Colonic mucosa (tissue), 4 donors: Measurements from ENCODE around the gene SYNDIG1. TPM values are rescaled to one million over a fixed set of nuclear protein-coding genes. Genes with fewer than 3 reads are reported as not detected.

Source experiments
- DNase-seq: peaks from one replicate; pipeline ENCODE4 v3.0.0-alpha.2; 2020
- H3K27ac ChIP-seq: fragments of 200-600 bp; one replicate; pipeline ENCODE4 v1.8.0; 2021
- H3K27me3 ChIP-seq: fragments of 200-600 bp; one replicate; pipeline ENCODE4 v1.8.0; 2021
- H3K36me3 ChIP-seq: fragments of 200-600 bp; one replicate; pipeline ENCODE4 v1.8.0; 2021
- H3K4me1 ChIP-seq: fragments of 200-600 bp; one replicate; pipeline ENCODE4 v1.8.0; 2021; ENCODE audit warnings: mild to moderate bottlenecking
- H3K4me3 ChIP-seq: fragments of 200-600 bp; one replicate; pipeline ENCODE4 v1.8.0; 2021
- H3K9ac ChIP-seq, 2 donors: one replicate each; pipeline ENCODE4 v1.7.0; 2013; ENCODE audit warnings: control low read depth in 2 of 2, low read depth in 2 of 2, low read length in 2 of 2
- H3K9me3 ChIP-seq: fragments of 200-600 bp; one replicate; pipeline ENCODE4 v1.8.0; 2021
- intact Hi-C: fragments of 100-400 bp; cut with DNase I; formaldehyde crosslinking; loops from one replicate; pipeline ENCODE4 v1.14.1; 2022
- total RNA-seq, 2 donors: library from RNA; stranded (reverse); fragmentation: NEBNext Ultra II Directional in 1 of 2; extraction: Animal tissue kit (Norgen Biotek cat#: 25700) in 1 of 2; gene quantifications; one replicate each; pipeline ENCODE4 v1.2.1, GENCODE V29; 2021
- TF ChIP-seq, protein P1 (sequence below): fragments of 200-600 bp; IDR thresholded peaks from one replicate; pipeline ENCODE4 v1.8.0; 2022; ENCODE audit warnings: antibody characterized with exemption, mild to moderate bottlenecking
- donor health status: healthy.
- donor health status: DM: no; HTN: no; CAD: no.
- donor health status: DM: no; HTN: no; CAD: no.

The SYNDIG1 gene
- total RNA-seq, 2 donors from 2014 or later = 0.10 to 0.19 TPM

DNA sequence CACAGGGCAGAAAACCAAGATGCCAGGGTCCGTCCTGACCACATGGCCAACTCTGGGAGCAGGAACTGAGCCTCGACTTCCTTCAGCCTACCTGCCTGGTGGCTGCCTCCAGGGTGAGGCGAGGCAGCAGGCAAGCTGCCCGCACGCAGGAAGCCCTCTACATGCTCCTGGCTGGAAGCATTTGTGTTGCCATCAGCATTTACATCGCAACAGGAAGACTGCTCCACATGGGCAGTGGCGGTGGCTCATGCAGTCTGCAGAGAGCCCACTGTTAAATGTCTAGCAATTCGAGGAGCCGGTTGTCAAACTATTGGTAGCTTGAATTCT, 233.8 kb downstream of the SYNDIG1 start:
- no peaks in the 10 kb centered on the region for H3K9me3 ChIP-seq
- H3K27me3 ChIP-seq = no peaks in the 10 kb centered on the region
- DNase-seq = no peak
- H3K27ac ChIP-seq = no peak overlapping the region
- no peak overlapping the region for H3K4me3 ChIP-seq
- no peak overlapping the region for H3K9ac ChIP-seq
- TF ChIP-seq, protein P1, sequence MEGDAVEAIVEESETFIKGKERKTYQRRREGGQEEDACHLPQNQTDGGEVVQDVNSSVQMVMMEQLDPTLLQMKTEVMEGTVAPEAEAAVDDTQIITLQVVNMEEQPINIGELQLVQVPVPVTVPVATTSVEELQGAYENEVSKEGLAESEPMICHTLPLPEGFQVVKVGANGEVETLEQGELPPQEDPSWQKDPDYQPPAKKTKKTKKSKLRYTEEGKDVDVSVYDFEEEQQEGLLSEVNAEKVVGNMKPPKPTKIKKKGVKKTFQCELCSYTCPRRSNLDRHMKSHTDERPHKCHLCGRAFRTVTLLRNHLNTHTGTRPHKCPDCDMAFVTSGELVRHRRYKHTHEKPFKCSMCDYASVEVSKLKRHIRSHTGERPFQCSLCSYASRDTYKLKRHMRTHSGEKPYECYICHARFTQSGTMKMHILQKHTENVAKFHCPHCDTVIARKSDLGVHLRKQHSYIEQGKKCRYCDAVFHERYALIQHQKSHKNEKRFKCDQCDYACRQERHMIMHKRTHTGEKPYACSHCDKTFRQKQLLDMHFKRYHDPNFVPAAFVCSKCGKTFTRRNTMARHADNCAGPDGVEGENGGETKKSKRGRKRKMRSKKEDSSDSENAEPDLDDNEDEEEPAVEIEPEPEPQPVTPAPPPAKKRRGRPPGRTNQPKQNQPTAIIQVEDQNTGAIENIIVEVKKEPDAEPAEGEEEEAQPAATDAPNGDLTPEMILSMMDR = no peak
- H3K4me1 ChIP-seq = no peaks in the 10 kb centered on the region
- intact Hi-C loops = no loop called here
- H3K36me3 ChIP-seq = no peaks in the 10 kb centered on the region

DNA sequence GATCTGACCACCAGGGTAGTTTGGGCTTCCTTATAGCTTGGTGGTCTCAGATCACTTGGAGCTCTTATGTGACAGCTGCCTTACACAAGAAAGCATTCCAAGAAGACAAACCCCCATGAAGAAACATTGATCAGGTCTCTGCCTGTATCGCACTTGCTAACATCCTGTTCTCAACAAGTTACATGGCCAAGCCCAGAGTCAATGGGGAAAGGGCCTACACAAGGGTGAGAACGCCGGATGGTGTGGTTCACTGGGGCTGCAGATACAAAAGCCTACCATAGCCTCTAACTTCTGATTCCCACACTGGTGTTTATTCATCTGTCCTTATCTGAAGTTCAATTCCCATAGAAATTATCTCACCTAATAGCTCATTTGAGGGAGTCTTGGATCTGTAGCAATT, 235.5 kb downstream of the SYNDIG1 start:
- DNase-seq = no peak
- no peak overlapping the region for H3K27ac ChIP-seq
- no peak overlapping the region for H3K4me3 ChIP-seq
- intact Hi-C loops = no loop called here
- no peaks in the 10 kb centered on the region for H3K36me3 ChIP-seq
- H3K4me1 ChIP-seq = no peaks in the 10 kb centered on the region
- H3K9me3 ChIP-seq = no peaks in the 10 kb centered on the region
- TF ChIP-seq, protein P1 = no peak
- no peak overlapping the region for H3K9ac ChIP-seq
- no peaks in the 10 kb centered on the region for H3K27me3 ChIP-seq

DNA sequence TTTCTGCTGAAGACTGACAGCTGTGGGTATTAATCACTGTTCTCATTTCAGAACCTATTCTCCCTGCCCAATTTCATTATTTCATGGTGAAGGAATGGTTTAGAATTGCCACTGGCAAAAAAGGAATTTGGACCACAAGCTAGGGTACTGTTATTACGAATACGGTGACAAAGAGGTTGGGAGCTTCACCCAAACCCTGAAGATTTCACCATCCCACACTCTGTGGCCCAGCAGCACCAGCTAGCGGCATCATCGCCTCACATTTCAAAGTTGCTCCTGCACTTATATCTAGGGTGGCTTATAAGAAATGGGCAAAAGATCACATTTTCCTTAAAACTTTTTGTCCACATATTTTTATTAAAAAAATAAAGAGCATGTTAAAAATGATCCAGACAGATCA, 236.1 kb downstream of the SYNDIG1 start:
- no peaks in the 10 kb centered on the region for H3K4me1 ChIP-seq
- H3K36me3 ChIP-seq = no peaks in the 10 kb centered on the region
- no peak for DNase-seq
- TF ChIP-seq, protein P1 = no peak
- intact Hi-C loops = no loop called here
- H3K9ac ChIP-seq = no peak overlapping the region
- no peak overlapping the region for H3K27ac ChIP-seq
- no peaks in the 10 kb centered on the region for H3K27me3 ChIP-seq
- H3K4me3 ChIP-seq = no peak overlapping the region
- H3K9me3 ChIP-seq = no peaks in the 10 kb centered on the region

DNA sequence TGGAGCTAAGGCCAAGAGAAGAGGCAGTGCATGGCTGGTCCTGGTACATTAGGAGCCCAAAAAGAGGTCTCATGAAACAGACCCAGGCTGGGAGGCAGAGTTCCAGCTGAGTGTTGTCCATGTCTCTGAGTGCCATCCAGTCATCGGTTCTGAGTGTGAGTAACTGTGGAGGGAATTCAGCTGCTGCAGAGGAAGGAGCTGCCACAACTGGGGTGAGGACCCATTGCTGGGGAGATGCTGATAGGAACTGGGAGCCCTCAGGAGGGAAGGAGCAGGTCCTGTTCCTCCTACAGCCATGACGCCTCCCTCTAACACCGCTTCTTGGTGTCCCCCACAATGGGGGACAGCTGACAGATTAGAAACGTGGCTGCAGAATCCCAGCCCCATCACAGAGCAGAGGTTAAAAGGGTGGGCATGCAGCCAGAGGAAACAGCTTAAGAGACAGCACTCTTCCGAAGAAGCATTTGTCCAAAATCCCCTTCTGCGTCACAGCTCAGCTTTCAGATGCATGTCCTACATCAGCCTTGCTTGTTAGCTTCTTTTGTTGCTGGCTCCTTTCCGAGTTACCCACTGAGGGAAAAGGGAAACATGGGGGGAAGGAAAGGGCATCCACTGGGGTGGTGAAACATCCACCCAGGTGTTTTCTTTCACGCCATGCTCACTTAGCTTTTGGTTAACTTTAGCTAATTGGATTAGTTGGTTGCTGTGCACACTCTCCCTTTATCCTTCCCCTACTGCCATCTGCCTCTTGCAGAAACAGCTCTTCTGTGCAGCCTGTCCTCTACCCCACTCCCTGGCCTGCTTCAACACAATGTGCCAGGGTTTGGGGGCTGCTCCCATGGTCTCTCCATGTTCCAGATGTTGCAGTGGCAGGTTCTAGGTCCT, 239.2 kb downstream of the SYNDIG1 start:
- H3K27ac ChIP-seq = no peak overlapping the region
- DNase-seq = no peak
- H3K27me3 ChIP-seq = no peaks in the 10 kb centered on the region

More for the DNA sequence above, 239.2 kb downstream of the SYNDIG1 start:
- TF ChIP-seq, protein P1 = no peak
- H3K9ac ChIP-seq = no peak overlapping the region
- no peaks in the 10 kb centered on the region for H3K4me1 ChIP-seq
- intact Hi-C loops = no loop called here
- no peaks in the 10 kb centered on the region for H3K9me3 ChIP-seq
- H3K36me3 ChIP-seq = no peaks in the 10 kb centered on the region
- H3K4me3 ChIP-seq = no peak overlapping the region
